PC-9 (cell line): Measurements from ENCODE around the gene CCL20. TPM values are rescaled to one million over a fixed set of nuclear protein-coding genes. Genes with fewer than 3 reads are reported as not detected.

Experiments
- BruUV-seq: library from RNA; stranded (reverse); fragments of 400-500 nt; replicated peaks from 2 replicates; lab custom pipeline; 2021; lab: Mats Ljungman, UMichigan
- CTCF ChIA-PET: fragments of 300-600 bp; sonication (Branson Sonifier 250); formaldehyde crosslinking; loops from one replicate; lab custom pipeline; 2022; ENCODE audit warnings: antibody characterized with exemption; lab: Charles Lee
- POLR2A ChIA-PET: fragments of 300-600 bp; sonication (Branson Sonifier 250); formaldehyde crosslinking; loops from one replicate; lab custom pipeline; 2022; ENCODE audit warnings: antibody characterized with exemption; ENCODE audit not compliant: unreplicated experiment; lab: Charles Lee
- DNase-seq, 2 experiments: peaks; one replicate each; pipeline versions ENCODE4 v3.0.0 to v3.0.0-alpha.2; 2015 to 2022; ENCODE audit warnings: mixed read lengths in 1 of 2
- H2AFZ ChIP-seq: fragments of 200-600 bp; sonication (generic); 2 replicates; pipeline ENCODE4 v1.8.1; 2017; ENCODE audit warnings: antibody characterized with exemption
- H3F3A ChIP-seq: fragments of 200-600 bp; sonication (generic); 2 replicates; pipeline ENCODE4 v1.8.1; 2017; ENCODE audit warnings: antibody characterized with exemption, mild to moderate bottlenecking, low read depth; ENCODE audit not compliant: insufficient read depth
- H3K27ac ChIP-seq: fragments of 200-600 bp; sonication (generic); 2 replicates; pipeline ENCODE4 v1.6.1; 2016; ENCODE audit warnings: mixed run types
- H3K27me3 ChIP-seq: fragments of 200-600 bp; sonication (generic); 2 replicates; pipeline ENCODE4 v1.6.1; 2016; ENCODE audit warnings: low read depth, mixed run types; ENCODE audit not compliant: insufficient read depth
- H3K36me3 ChIP-seq: fragments of 200-600 bp; sonication (generic); 2 replicates; pipeline ENCODE4 v1.6.1; 2016; ENCODE audit warnings: low read depth, mixed run types
- H3K4me1 ChIP-seq: fragments of 200-600 bp; sonication (generic); replicated peaks from 2 replicates; pipeline ENCODE4 v1.6.1; 2016; ENCODE audit warnings: mixed run types; ENCODE audit not compliant: insufficient read depth
- H3K4me2 ChIP-seq: fragments of 200-600 bp; sonication (generic); 2 replicates; pipeline ENCODE4 v1.6.1; 2017; ENCODE audit warnings: mixed run types
- H3K4me3 ChIP-seq: fragments of 200-600 bp; sonication (generic); 2 replicates; pipeline ENCODE4 v1.6.1; 2016; ENCODE audit warnings: mixed run types
- H3K79me2 ChIP-seq: fragments of 200-600 bp; sonication (generic); 2 replicates; pipeline ENCODE4 v1.6.1; 2017; ENCODE audit warnings: low read depth, mixed run types
- H3K9me2 ChIP-seq: fragments of 200-600 bp; sonication (generic); 2 replicates; pipeline ENCODE4 v1.8.1; 2017; ENCODE audit warnings: mild to moderate bottlenecking; ENCODE audit not compliant: insufficient read depth
- H3K9me3 ChIP-seq: fragments of 200-600 bp; sonication (generic); 2 replicates; pipeline ENCODE4 v1.8.1; 2016; ENCODE audit warnings: low read depth; ENCODE audit not compliant: insufficient read depth
- H4K20me1 ChIP-seq: fragments of 200-600 bp; sonication (generic); 2 replicates; pipeline ENCODE4 v1.8.1; 2017; ENCODE audit not compliant: insufficient read depth
- EZH2 ChIP-seq: fragments of 200-600 bp; sonication (generic); IDR thresholded peaks from 2 replicates; pipeline ENCODE4 v1.8.0; 2017; ENCODE audit warnings: antibody characterized with exemption, low read depth
- intact Hi-C: fragments of 100-400 bp; cut with micrococcal nuclease; formaldehyde crosslinking; loops from one replicate; pipeline ENCODE4 v1.10.0; 2022; ENCODE audit not compliant: unreplicated experiment
- total RNA-seq: library from RNA; stranded (reverse); gene quantifications from 2 replicates; pipeline ENCODE4 v1.2.3, GENCODE V29; 2021
- TF ChIP-seq, protein P1 (sequence below): fragments of 200-600 bp; sonication (generic); conservative IDR thresholded peaks from 2 replicates; pipeline ENCODE4 v1.6.1; 2017; ENCODE audit warnings: mixed run types, antibody characterized with exemption, mild to moderate bottlenecking, moderate library complexity

CCL20 gene
- total RNA-seq, 1 experiment from 2014 or later = not detected

DNA sequence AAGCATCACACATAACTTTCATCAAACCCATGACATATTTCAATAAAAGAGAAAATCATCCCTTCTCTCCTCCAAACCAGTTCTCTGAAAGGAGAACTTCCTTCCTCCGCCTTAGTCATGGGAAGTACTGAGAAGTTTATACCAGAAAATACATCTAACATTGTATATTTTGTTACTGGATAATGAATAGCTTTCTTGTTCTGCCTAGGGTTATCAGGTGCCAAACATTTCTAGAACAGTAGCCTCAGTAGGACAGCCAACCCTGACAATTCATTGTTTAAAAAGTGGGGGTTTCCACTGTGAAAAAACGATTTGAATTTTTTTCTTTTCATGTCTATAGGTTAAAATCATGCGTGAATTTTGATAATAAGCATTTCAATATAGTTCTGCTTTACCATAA, 41.8 kb downstream of the CCL20 start:
- POLR2A ChIA-PET = no interaction called here

DNA sequence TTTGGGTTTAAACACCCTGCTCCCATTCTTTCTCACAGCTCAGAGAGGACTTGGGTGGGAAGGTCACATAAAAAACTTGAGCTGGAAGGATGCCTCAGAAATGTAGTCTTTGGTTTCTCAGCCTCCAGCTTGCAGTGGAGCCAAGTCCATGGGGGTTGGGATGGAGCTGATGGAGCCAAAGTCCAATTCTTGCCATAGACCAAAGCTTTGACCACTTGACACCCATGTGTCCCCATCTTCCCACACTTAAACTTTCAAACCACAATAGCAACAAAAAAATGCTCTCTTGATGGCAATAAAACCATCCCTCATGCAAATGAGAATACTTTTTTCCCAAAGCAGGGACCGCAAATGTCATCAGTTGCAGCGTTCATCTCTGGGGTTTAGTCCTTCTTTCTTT, 43.1 kb downstream of the CCL20 start:
- POLR2A ChIA-PET = no interaction called here
- BruUV-seq = no TSS peak
- H3K27ac ChIP-seq = no peak overlapping the region

More for the DNA sequence above, 41.8 kb downstream of the CCL20 start:
- intact Hi-C loops = no loop called here
- CTCF ChIA-PET = no interaction called here
- Histone ChIP-seq H4K20me1 (no peaks in the 10 kb centered on the region), H3K4me3 (no peak overlapping the region), H3K27ac (no peak overlapping the region), H3K9me3 (no peaks in the 10 kb centered on the region), H3F3A (no peaks in the 10 kb centered on the region), H3K4me2 (no peak overlapping the region), H3K79me2 (no peaks in the 10 kb centered on the region), H2AFZ (no peak overlapping the region), H3K9me2 (no peaks in the 10 kb centered on the region), H3K4me1 (peaks cover 14% of the 10 kb centered on the region; the same call in 1 of the 2 replicates), H3K36me3 (no peaks in the 10 kb centered on the region), H3K27me3 (no peaks in the 10 kb centered on the region)
- no peak for DNase-seq
- no TSS peak for BruUV-seq
- TF ChIP-seq EZH2 = no peak
- TF ChIP-seq, protein P1, sequence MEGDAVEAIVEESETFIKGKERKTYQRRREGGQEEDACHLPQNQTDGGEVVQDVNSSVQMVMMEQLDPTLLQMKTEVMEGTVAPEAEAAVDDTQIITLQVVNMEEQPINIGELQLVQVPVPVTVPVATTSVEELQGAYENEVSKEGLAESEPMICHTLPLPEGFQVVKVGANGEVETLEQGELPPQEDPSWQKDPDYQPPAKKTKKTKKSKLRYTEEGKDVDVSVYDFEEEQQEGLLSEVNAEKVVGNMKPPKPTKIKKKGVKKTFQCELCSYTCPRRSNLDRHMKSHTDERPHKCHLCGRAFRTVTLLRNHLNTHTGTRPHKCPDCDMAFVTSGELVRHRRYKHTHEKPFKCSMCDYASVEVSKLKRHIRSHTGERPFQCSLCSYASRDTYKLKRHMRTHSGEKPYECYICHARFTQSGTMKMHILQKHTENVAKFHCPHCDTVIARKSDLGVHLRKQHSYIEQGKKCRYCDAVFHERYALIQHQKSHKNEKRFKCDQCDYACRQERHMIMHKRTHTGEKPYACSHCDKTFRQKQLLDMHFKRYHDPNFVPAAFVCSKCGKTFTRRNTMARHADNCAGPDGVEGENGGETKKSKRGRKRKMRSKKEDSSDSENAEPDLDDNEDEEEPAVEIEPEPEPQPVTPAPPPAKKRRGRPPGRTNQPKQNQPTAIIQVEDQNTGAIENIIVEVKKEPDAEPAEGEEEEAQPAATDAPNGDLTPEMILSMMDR = no peak

DNA sequence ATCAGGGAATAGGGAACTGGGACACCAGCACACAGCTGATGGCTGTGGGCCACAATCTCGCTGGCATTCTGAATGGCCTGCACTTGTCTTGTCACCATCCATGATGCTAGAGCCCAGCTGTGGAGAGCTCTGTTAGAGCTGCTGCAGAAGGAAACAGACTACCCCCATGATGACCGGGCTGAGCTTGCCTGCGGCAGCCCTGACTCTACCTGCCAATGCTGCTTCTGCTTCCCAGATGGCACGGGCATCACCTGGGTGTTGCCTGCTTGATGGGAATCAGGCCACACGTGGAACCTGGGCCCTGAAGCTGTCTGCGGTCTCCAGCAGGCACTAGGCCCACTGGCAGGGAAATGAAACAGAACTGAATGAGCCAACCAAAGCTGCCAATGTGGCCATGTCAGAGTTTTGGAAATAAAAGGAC, 46.6 kb downstream of the CCL20 start:
- TF ChIP-seq, protein P1 = no peak
- TF ChIP-seq EZH2 = no peak
- ChIA-PET CTCF (no interaction called here), POLR2A (no interaction called here)
- Histone ChIP-seq H3K4me1 (peaks cover 29% of the 10 kb centered on the region), H3K4me2 (no peak overlapping the region), H3K36me3 (no peaks in the 10 kb centered on the region), H3K9me3 (no peaks in the 10 kb centered on the region), H3K27me3 (no peaks in the 10 kb centered on the region), H3K27ac (no peak overlapping the region), H3F3A (peaks cover 22% of the 10 kb centered on the region), H3K4me3 (no peak overlapping the region), H4K20me1 (no peaks in the 10 kb centered on the region), H3K79me2 (no peaks in the 10 kb centered on the region), H3K9me2 (no peaks in the 10 kb centered on the region), H2AFZ (no peak overlapping the region)
- intact Hi-C loops = no loop called here
- BruUV-seq = no TSS peak
- DNase-seq = no peak

More for the DNA sequence above, 43.1 kb downstream of the CCL20 start:
- Histone ChIP-seq H3K27me3 (no peaks in the 10 kb centered on the region), H3K79me2 (no peaks in the 10 kb centered on the region), H3K36me3 (no peaks in the 10 kb centered on the region), H3K4me1 (peaks cover 18% of the 10 kb centered on the region; the same call in 1 of the 2 replicates), H3K4me2 (no peak overlapping the region), H4K20me1 (no peaks in the 10 kb centered on the region), H3K4me3 (no peak overlapping the region), H3K9me3 (no peaks in the 10 kb centered on the region), H3K9me2 (no peaks in the 10 kb centered on the region), H2AFZ (no peak overlapping the region), H3F3A (no peaks in the 10 kb centered on the region; the same call in 1 of the 2 replicates)
- DNase-seq = no peak
- CTCF ChIA-PET = no interaction called here
- TF ChIP-seq EZH2 = no peak
- TF ChIP-seq, protein P1 = no peak
- intact Hi-C loops = no loop called here
